Stimulated activated CD4-positive, alpha-beta T cell treated with anti-CD3 and anti-CD28 coated beads, TNF-alpha, amount 100 ng/mL, for 4 hours (primary cell): Measurements from ENCODE around the gene LTO1.
"Not testable (repeated sequence)": the region's sequence is repeated elsewhere in the genome, so short reads cannot be mapped to it uniquely, and the experiment has no call there.

ENCODE experiments used
- DNase-seq, 3 experiments: peaks; one replicate each; pipeline ENCODE4 v3.0.0-alpha.2; 2020; ENCODE audit warnings: low read depth in 3 of 3

Gene LTO1

DNA sequence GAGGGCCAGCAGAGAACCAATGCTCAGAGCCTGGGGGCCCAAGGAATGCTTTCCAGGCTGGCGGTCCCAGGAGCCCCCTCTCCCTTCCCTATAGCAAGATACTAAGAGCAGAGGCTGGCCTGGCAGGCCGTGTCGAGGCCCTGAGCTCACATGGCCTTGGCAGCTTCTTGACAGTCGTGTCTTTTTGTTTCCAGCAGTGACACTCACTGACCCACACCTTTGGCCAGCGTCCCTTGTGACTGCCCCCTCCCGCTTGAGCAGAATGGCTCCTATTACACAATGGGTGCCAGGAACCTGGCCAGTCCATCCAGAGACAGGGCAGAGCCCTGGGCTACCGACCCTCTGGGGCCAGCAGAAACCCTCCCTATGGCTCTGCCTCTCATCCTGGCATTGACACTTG, 40.6 kb downstream of the LTO1 start:
- DNase-seq: no peak

DNA sequence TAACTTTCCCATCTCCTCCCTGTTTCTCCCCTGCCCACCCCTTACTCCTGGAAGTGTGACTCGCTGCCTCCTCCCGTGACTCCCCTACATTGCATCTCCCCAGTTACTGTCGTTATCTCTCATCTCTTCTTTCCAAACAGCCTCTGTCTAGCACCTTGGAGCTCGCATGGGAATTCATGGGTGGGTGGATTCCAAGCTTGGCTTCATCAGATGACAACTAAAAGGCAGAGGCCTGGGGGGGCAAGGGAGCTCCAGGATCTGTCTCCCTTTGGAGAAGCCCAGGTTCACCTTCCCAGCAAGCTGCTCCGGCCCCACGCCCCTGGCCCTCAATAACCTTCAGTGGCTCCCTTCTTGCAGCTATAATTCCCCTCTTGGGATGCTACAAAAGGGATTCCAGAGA, 41.1 kb downstream of the LTO1 start:
- DNase-seq: no peak

DNA sequence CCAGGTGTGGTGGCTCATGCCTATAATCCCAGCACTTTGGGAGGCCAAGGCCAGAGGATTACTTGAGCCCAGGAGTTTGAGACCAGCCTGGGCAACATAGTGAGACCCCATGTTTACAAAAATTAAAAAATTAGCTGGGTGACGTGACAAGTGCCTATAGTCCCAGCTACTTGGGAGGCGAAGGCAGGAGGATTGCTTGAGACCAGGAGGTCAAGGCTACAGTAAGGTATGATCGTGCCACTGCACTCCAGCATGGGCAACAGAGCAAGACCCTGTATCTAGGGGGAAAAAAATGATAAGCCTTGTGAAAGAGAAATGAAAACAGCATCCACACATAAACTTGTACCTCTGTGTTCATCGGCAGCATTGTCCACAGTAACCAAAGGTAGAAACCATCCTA, 42.3 kb downstream of the LTO1 start:
- DNase-seq: no peak

DNA sequence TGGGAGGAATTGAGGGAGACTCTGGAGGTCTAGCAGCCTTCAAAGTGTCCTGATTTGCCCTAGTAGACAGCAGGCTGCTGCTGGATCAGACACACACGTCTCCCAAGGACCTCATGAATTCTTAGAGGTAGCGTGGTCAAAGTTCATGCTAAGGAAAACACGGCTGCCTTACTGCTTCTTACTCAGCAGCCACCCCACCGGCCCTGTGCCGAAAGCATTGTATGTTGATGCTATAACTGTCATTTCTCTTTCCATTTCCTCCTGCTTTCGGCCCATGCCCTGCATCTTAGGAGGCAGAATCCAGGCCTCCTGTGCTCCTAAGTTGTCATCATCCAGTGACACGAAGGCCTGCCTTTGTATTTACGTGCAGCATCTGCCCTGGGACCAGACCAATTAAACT, 44.7 kb downstream of the LTO1 start:
- DNase-seq: no peak

DNA sequence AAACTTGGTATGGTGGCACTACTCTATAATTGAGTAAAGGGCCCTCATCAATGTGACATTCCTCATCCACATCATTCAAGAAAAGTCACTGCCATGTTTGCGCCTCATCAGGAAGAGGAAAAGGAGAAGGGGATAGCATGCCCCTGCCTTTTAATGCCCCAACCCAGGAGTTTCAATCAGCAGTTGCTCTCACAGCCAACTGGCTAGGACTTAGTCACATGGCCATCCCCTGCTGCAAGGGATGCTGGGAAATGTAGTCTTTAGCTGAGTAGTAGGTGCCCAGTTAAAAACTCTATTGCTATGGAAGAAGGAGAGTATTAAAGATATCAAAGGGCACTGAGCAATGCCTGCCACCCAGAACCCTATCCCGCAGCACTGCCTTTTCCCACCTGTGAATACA, 45.1 kb downstream of the LTO1 start:
- no peak for DNase-seq

DNA sequence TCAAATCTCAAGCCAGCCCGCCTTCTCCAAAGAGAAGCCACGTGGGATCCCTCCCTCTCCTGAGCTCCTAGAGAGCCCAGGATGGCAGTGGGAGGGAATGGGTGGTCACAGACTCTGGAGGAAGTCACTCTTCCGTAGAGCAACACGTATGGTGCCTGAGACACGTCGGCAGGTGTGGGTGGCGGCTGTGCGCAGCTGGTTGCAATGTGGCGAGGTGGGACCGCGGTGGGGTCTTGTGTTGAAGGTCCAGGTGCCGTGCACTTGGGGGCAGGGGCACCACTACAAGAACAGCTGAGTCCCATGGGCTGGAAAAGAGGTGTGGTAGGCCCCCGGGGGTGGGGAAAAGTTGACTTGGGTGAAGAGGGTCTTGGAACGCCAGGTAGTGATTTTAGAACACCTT, 47.6 kb downstream of the LTO1 start:
- DNase-seq: no peak

DNA sequence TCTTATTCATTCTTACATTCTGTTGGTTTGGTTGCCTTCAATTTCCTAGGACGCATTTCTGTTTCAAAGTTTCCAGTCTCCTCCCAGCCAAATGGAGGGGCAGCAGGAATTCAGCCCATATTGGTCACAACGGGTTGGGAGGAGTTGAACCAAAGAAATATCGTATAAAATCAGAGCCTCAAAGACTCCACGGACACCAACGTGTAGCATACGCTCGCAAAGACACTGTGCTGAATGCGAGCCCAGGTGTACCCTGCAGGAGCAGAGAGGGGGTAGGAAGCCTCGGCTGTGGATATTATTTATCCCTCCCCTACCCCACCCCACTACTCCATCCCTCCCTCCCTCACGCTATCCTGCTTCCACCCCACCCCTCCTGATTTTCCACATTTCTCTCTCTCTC, 49.7 kb downstream of the LTO1 start:
- DNase-seq: no peak

DNA sequence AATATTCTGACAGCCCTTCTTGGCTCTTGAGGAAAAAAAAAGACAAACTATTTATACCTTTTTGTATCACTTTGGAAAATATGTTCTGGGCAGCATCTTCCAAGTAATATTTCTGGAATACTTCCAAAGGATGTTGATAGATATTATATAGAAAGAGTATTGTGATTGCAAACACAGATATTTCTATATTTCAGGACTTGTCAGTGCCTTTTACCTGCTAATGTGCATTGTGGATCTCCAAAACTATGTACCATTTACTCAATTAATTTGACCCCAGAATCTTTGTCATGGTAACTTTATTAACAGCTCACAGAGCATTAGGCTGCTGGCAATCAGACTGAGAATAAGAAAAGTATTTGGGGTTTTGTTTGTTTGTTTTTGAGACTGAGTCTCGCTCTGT, 50.9 kb downstream of the LTO1 start:
- no peak for DNase-seq

DNA sequence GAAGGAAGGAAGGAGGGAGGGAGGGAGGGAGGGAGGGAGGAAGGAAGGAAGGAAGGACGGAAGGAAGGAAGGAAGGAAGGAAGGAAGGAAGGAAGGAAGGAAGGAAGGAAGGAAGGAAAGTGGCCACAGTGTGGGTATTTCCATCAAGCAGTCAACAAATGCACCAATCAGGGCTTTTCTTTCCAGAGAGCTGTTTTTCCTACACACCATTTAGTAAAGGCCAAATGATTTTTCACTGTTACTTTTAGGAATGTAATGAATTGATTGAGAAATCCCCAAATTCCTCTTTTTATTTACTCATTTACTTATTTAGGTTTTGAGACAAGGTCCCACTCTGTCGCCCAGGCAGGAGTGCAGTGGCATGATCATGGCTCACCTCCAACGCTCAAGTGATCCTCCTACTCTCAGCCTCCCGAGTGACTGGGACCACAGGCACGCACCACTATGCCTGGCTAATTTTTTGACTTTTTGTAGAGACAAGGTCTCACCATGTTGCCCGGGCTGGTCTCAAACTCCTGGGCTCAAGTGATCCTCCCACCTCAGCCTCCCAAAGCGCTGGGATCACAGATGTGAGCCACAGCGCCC, 53.0 kb downstream of the LTO1 start:
- not testable (repeated sequence) for DNase-seq

DNA sequence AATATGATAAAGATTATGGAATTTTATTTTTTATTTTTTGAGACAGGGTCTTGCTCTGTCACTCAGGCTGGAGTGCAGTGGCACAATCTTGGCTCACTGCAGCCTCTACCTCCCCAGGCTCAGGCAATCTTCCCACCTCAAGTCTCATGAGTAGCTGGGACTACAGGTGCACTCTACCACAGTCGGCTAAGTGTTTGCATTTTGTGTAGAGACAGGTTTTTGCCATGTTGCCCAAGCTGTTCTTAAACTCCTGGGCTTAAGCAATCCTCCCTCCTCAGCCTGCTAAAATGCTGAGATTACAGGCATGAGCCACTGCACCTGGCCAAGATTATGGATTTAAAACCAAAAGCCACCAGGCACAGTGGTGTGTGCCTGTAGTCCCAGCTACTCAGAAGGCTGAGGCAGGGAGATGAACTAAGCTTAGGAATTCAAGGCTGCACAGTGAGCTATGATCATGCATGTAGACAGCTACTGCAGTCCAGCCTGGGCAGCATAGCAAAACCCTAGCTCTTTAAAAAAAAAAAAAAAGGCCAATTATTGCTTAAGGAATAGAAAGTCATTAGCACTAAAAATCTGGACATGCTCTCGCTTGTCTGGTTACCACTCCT, 54.4 kb downstream of the LTO1 start:
- no peak for DNase-seq

DNA sequence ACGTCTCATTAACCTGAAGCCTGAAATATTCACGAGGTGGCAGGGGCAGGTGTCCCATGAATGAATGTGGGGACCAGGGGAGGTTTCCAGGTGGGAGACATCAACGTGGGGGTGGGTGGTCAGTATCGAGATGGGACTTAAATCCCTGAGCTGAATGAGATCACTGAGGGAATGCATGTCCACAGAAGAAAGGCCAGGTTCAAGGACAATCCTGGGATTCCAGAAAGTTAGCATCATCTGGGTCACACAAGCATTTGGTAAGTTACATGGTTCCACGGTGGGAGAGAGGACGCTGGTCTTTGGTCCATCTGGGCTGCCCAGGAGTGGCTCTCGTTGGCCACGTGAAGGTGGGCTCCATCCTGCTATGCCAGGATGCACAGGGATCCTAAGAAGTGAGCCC, 56.9 kb downstream of the LTO1 start:
- no peak for DNase-seq

DNA sequence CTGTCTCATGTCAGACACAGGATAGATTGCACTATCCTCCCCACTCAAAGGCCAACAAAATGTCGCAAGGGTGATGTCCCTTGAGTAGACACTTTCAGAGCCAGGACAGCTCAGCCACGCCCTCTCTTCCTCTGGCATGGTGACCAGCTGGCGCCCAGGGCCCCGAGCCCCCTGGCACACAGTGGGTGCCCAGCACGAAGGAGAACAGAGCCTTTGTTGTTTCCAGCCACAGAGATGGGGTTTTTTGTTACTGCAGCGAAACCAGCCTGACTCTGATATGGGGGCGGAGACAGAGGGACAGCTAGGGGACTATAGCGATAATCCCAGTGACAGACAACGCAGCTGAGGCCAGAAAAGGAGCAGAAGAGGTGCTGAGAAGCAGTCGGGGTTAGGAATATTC, 57.5 kb downstream of the LTO1 start:
- DNase-seq: no peak

DNA sequence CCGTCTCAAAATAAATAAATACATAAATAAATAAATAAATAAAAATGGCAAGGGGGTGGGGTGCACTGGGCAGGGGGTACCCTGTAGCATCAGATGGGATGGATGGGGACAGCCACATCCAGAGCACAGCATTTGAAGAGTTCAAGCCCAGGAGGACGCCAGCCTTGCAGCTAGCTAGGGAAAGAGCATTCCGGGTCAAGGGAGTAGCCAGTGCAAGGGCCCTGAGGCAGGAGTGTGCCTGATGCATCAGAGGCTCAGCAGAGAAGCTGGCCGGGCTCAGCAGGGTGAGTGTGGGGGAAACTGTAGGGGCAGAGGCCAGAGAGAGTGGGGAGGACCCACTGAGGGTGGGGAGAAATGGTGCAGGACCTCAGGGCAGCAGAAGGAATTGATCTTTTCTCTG, 57.9 kb downstream of the LTO1 start:
- DNase-seq: no peak
